Right ventricle myocardium superior (tissue), 1 donor: ENCODE measurements around the gene MACROH2A2. TPM values are rescaled to one million over a fixed set of nuclear protein-coding genes. Genes with fewer than 3 reads are reported as not detected.
"Not testable (repeated sequence)": the region's sequence is repeated elsewhere in the genome, so short reads cannot be mapped to it uniquely, and the experiment has no call there.

Source experiments
- ATAC-seq: fragments of 200-7000 bp; cut with Tn5 transposase; one replicate; pipeline ENCODE4 v1.9.1; 2020; ENCODE audit warnings: mild to moderate bottlenecking; ENCODE audit not compliant: poor library complexity
- DNase-seq: peaks from one replicate; pipeline ENCODE4 v3.0.0-alpha.2; 2020
- intact Hi-C: fragments of 100-400 bp; cut with DNase I; formaldehyde crosslinking; loops from one replicate; pipeline ENCODE4 v1.11.2; 2022
- total RNA-seq: library from RNA; stranded (reverse); fragmentation: NEBNext Ultra II Directional; extraction: Animal tissue kit (Norgen Biotek cat#: 25700); gene quantifications from one replicate; pipeline ENCODE4 v1.2.1, GENCODE V29; 2021
- donor health status: DM: no; HTN: yes; CAD: no; lungs with severe emphysema.

Gene MACROH2A2
- total RNA-seq, 1 donor from 2014 or later = 13.2 TPM

DNA sequence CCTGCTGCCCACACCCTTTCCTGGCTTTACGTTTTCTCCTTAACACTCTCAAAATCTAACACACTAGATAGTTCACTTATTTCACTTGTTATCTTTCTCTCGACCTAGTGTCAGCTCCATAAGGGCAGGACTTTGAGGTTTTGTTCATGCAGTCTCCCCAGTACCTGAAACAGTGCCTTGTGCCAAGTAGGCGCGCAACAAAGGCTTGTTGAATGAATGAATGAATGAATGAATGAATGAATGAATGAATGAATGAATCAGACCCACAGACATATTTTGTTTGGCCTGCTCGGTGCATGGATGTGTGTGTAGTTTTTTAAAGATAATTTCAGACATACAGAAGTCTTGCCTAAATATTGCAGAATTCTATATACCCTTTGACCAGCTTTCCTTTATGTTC is 87.7 kb downstream of the MACROH2A2 start:
- ATAC-seq (no peak), DNase-seq (no peak)
- intact Hi-C loops = no loop called here

DNA sequence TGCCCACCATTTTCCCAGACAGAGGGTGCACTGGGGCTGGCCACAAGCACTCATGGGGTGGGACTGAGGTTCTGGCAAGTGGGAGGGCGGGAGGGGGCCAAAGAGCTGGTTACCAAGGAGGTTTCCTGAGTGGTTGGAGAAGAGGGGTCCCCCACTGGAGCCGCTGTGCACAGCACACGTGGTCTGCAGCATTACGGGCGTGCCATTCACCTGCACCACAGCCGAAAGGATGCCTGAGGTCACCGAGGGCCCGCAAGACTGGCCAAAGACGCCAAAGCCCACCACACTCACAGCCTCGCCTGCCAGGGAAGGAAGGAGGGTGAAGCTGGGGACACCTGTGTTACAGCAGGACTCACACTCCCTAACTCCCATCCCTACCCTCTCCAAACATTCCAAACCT is 89.9 kb downstream of the MACROH2A2 start:
- intact Hi-C loops = no loop called here
- DNase-seq (no peak), ATAC-seq (no peak)

DNA sequence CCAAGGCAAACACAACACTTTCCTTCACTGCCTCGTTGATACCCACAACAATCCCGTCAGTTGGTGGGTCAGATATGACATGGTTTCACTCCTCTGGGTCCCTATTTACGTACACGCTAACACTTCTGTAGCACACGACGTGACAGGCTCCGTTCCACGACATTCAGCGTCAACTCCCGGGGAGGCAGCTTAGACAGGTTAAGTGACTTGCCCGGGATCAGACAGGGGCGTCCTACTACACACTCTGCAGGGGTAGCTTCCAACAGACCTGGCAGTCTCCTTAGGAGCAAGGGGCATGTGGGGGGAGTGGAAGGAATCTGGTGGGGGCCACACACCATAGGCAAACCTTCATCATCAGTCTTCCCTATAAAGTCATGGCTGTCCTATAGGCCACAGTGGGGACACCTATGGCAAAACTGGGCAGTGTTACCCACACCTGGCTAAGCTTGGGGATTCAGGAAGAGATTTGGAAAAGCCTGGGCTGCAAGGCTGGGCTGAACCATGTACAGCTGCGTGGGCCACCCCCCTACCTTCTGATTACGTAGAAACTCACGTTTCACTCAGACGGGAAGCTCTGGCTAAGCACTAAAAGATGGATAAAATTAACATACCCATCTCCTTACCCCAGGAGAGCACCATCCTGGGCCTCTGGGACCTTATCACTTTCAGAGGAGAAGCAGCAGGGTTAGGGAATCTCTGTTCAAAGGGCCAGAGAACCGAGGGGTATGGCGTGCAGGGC is 91.9 kb downstream of the MACROH2A2 start:
- DNase-seq (no peak), ATAC-seq (no peak)
- intact Hi-C loops = no loop called here

DNA sequence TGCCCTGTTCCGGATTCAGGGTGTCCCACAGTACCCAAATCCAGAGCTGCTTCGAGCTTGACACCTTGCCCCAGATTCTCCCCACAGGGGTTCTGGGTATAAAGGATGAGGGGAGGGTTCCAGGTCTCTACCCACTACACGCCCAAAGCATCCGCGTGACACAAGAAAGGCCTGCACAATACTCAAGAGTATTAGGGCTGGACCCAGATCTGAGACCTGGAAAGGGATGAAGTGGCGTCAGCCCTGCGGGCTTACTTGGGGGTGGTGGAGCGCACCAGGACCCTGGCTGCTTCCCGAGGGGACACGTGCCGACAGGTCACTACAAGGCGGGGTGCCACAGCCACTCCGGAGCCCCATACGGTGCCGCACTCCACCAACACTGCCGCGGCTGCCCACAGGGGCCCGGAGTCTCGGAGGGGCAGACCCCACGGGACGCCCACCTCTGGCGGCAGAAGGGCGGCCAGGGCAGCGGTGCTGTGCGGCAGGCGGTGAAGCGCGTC is 92.6 kb downstream of the MACROH2A2 start:
- ATAC-seq (no peak), DNase-seq (no peak)
- intact Hi-C loops = no loop called here

DNA sequence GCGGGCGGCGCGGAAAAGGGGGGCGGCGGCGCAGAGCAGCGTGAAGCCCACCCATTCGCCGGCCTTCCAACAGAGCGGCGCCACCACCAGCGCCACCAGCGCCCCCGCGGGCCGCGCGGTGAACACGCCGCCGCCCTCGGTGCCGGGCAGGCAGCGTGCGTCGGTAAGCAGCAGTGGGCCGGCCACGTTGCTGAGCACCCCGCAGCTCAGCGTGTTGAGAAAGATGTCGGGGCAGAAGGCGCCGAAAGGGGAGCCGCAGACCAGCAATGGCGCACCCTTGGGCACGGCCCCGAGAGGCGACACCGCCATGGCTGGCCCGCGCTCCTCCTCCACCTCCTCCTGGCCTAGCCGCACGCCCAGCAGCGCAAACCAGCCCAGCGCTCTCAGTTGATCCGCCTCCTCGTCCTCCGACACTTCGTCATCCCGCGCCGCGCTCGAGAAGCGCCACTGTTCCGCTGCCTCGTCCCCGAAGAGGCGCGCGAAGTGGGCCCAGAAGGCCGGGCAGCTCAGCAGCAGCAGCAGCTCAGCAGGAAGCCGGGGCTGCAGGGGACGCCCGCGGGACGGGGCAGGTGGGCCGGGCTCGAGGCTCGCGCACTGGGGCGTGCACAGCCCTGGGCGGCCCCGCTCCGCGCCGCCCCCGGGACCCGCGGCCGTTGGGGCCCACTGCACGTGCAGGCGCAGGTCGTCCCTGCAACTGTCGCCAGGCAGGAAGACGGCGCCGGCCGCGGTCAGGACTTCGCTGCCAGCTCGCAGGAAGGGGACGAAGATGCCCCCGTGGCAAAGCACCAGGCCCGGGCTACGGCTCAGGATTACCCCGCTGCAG is 93.2 kb downstream of the MACROH2A2 start:
- peak; percentile 77 for ATAC-seq
- DNase-seq = peak; percentile 82
- intact Hi-C loops = no loop called here

DNA sequence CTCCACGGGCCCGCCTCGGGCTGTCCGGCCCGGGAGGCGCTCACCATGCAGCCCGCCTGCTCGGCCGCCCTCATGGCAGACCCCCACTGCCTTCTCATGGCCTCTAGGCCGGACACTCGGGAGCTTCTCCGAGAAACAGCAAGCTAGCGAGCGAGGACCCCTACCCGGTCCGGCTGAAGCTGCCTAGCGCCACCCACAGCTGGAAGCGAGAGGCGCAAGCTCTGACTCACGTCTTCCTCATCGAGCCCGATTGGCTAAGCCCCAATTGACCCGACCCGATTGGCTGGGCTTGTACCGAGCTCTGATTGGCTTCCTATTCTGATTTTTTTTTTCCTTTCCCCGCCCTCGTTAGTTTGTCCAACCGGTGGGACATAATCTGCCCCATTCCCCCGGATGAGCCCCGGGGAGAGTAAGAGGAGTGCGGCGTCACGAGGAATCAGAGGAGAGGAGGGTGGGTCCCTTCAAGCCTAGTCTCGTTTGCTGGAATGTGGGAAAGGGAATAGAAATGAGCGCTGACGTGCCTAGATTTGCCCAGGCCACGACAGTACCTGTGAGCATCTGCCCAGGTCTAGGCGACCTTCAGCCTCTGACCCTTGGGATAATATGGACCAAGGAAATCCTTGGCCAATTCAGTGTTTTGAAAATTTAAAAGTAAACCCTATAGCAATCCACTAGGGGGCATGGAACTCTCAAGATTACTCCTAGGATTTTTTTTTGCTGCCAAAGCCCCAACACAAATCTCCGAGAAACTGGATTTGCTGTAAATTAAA is 94.0 kb downstream of the MACROH2A2 start, which contains the start of gene TYSND1:
Gene TYSND1 (minus strand): TSS at position 212 of the 770 bp plus-strand sequence. CDS start 114 bp downstream, at position 98.
- intact Hi-C loops = no loop called here
- peak; percentile 95 for ATAC-seq

DNA sequence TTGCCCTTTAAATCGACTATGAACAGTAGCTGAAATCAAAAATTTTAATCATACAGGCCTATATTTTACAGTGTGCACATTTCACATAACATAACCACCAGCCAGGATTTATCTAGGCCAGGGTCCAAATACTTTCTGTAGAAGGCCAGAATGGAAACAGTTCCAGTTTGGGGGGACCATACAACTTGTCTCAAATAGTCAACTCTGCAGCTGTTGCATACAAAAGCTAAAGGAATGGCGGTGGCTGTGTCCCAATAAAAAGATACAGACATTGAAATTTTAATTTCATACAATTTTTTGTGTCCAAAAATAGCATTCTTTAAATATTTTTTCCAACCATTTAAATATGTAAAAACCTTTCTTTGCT is 94.6 kb downstream of the MACROH2A2 start:
- no peak for DNase-seq
- ATAC-seq = no peak
- intact Hi-C loops = no loop called here

More for the DNA sequence above, 94.0 kb downstream of the MACROH2A2 start, which contains the start of gene TYSND1:
- DNase-seq = peak; percentile 97

DNA sequence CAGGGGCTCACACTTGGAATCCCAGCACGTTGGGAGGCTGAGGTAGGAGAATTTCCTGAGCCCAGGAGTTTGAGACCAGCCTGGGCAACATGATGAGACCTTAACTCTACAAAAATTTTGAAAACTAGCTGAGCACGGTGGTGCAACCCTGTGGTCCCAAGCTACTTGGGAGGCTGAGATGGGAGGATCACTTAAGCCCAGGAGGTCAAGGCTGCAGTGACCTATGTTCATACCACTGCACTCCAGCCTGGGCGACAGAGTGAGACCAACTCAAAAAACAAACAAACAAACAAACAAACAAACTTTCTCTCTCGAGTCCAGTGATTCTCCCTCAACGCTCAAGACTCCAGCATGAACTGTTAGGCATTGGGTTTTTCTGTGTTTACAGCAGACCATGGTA is 95.9 kb downstream of the MACROH2A2 start:
- ATAC-seq (no peak), DNase-seq (no peak)
- intact Hi-C loops = no loop called here

DNA sequence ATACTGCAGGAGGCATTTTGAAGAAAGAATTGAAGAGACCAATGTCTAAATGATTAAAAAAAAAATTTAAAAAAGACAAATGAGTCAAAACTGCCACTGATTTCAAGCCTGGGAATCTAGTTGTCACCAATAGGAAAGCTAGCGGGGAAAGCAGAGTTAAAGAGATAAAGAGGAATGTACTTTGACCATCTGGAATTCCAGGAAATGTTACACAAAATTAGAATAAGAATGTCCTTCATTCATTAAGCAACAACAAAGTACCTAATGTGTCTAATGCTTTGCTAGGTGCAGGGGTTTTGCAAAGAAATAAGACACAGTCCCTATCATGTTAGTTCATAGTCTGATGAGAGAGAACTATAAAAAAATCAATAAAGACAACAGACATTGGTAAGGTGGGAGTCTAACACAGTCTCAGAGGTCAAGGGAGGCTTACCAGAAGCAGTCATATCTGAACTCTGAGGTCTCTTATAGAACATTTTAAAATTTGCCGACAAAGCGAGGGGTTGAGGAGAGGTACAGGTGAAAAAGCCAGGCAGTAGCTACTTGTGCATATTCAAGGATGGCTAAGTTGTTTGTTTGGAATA is 102.7 kb downstream of the MACROH2A2 start:
- intact Hi-C loops = no loop called here
- DNase-seq (no peak), ATAC-seq (no peak)

DNA sequence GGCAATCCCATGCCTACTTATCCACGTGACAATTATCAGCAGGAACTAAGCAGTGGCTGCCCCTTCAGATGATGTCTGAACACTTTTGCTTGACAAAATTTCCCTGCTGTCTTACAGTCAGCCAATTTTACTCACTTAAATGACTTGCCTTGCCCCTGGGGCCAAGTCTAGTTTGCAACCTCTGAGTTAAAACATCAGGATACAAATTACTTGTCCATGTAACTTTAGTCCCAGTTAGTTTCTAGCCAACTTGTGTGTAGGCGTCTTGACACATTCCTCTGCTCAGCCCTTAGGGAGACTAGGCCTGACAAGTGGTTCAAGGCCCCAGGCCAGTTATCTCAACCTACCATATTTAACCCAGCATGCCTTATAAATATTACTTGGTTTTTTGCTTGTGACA is 105.5 kb downstream of the MACROH2A2 start:
- intact Hi-C loops = no loop called here
- peak; percentile 65 for ATAC-seq
- no peak for DNase-seq

DNA sequence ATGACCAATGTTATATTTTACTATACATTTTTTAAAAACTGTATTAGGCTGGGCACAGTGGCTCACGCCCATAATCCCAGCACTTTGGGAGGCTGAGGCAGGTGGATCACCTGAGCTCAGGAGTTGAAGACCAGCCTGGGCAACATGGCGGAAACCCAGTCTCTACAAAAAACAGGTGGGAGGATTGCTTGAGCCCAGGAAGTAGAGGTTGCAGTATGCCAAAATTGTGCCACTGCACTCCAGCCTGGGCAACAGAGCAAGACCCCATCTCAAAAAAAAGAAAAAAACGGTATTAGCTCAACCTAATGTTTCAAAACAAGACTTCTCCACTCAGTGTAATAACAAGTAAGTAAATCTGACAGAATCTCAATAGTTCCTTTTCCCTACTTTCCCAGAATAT is 106.7 kb downstream of the MACROH2A2 start:
- intact Hi-C loops, DNase-seq, ATAC-seq: not testable (repeated sequence)

DNA sequence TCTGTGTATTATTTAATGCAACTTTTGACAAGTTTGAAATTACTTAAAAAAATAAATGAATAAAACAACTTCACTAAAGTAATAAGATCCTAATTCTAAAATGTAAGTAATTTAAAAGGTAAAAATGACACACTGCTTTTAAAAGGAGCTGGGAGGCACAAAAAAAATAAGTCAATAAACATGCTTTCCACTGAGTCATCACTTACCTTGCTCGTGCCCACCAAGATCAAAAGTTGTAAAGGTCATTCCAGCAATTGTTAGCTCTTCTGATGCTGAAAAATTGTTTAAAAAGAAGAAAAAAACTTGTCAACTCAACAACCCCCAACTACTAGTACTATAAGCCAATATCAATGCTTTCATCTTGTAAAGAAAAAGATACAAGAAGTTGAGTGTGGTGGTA is 108.2 kb downstream of the MACROH2A2 start:
- intact Hi-C loops = no loop called here
- DNase-seq (no peak), ATAC-seq (no peak)

Other genes starting within 250 kb of the MACROH2A2 start
- gene AIFM2, start 80.0 kb downstream of the MACROH2A2 start, total RNA-seq = 20.2 TPM
- 5.9 TPM for gene TYSND1, start 93.9 kb downstream of the MACROH2A2 start, total RNA-seq
- 72.7 TPM for gene SAR1A, start 117.7 kb downstream of the MACROH2A2 start, total RNA-seq
- 96.6 TPM for gene PPA1, start 180.6 kb downstream of the MACROH2A2 start, total RNA-seq
- gene NPFFR1, start 231.2 kb downstream of the MACROH2A2 start, total RNA-seq = 0.03 TPM